Cardiac muscle cell (in vitro differentiated cells and primary cell): Measurements from ENCODE around the gene OR4X1. TPM values are rescaled to one million over a fixed set of nuclear protein-coding genes. Genes with fewer than 3 reads are reported as not detected.

ENCODE experiments used
- DNase-seq, 2 donors: peaks; one replicate each; pipeline versions ENCODE4 v3.0.0 to v3.0.0-alpha.2; 2010 to 2017; ENCODE audit warnings: low read depth in 1 of 2, low spot score in 1 of 2
- H3K27ac ChIP-seq: fragments of 200-600 bp; sonication (generic); 2 replicates; pipeline ENCODE4 v1.5.1; 2016
- H3K27me3 ChIP-seq: fragments of 200-600 bp; sonication (generic); 2 replicates; pipeline ENCODE4 v1.6.0; 2016; ENCODE audit warnings: control low read depth
- H3K36me3 ChIP-seq: fragments of 200-600 bp; sonication (generic); 2 replicates; pipeline ENCODE4 v1.5.1; 2016; ENCODE audit warnings: control low read depth
- H3K4me1 ChIP-seq: fragments of 200-600 bp; sonication (generic); 2 replicates; pipeline ENCODE4 v1.8.1; 2017; ENCODE audit warnings: low read depth, mild to moderate bottlenecking, mixed run types
- H3K4me3 ChIP-seq: fragments of 200-600 bp; sonication (generic); 2 replicates; pipeline ENCODE4 v1.5.1; 2016; ENCODE audit warnings: mild to moderate bottlenecking
- H3K9me3 ChIP-seq: fragments of 200-600 bp; sonication (generic); 2 replicates; pipeline ENCODE4 v1.5.1; 2017; ENCODE audit warnings: low read depth, mild to moderate bottlenecking, control low read depth
- polyA plus RNA-seq: library from polyadenylated mRNA; unstranded; fragments of >200 nt; fragmentation: Nextera tagmentation; extraction: Ambion mirVana; gene quantifications from 2 replicates; pipeline ENCODE4 v1.2.1, GENCODE V29; 2016
- total RNA-seq: library from RNA; depleted of rRNA; stranded (reverse); fragments of >200 nt; gene quantifications from 2 replicates; pipeline ENCODE4 v1.2.3, GENCODE V29; 2016
- TF ChIP-seq, protein P1 (sequence below): IDR thresholded peaks from 2 replicates; pipeline ENCODE4 v1.5.1; 2012; ENCODE audit warnings: low read depth, mild to moderate bottlenecking, low read length

OR4X1 gene
- total and polyA plus RNA-seq, 2 experiments from 2014 or later: not detected

DNA sequence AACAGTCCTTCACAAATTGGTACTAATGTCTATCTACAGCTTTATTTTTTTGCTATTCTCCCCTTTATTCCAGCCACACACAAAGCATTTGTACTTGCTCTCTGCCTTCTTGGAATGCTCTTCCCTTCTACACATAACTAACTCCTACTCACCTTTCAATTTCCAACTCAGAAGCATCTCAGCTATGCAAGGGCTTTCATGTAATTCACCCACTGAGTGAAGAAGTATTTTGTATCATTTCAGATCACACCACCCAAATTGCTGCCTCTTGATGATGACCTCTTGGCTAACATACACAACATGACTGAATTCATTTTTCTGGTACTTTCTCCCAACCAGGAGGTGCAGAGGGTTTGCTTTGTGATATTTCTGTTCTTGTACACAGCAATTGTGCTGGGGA lies 18.9 kb upstream of the OR4X1 start, which contains the start of gene OR4X2:
Gene OR4X2, plus strand, starts transcription at position 301 of the 400 bp plus-strand sequence. Its CDS starts 0 bp downstream, at position 301.
- Histone ChIP-seq H3K27me3 (no peaks in the 10 kb centered on the region), H3K36me3 (no peaks in the 10 kb centered on the region), H3K9me3 (no peaks in the 10 kb centered on the region), H3K4me3 (no peak within 1 kb of the TSS), H3K4me1 (no peaks in the 10 kb centered on the region), H3K27ac (no peak within 1 kb of the TSS)
- no peak for DNase-seq
- TF ChIP-seq, protein P1, sequence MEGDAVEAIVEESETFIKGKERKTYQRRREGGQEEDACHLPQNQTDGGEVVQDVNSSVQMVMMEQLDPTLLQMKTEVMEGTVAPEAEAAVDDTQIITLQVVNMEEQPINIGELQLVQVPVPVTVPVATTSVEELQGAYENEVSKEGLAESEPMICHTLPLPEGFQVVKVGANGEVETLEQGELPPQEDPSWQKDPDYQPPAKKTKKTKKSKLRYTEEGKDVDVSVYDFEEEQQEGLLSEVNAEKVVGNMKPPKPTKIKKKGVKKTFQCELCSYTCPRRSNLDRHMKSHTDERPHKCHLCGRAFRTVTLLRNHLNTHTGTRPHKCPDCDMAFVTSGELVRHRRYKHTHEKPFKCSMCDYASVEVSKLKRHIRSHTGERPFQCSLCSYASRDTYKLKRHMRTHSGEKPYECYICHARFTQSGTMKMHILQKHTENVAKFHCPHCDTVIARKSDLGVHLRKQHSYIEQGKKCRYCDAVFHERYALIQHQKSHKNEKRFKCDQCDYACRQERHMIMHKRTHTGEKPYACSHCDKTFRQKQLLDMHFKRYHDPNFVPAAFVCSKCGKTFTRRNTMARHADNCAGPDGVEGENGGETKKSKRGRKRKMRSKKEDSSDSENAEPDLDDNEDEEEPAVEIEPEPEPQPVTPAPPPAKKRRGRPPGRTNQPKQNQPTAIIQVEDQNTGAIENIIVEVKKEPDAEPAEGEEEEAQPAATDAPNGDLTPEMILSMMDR: no peak

DNA sequence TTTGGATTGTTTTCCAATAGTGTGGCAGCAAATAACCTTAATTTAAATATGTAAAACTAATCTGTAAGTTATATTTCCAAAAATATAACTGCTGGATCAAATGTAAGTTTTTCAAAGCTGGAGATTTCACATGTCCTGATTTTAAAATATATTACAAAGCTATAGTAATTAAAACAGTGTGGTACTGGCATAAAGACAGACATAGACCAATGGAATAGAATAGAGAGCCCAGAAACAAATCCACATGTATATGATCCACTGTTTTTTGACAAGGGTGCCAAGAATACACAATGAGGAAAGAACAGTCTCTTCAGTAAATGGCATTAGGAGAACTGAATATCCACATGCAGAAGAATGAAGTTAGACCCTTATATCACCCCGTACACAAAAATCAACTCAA lies 14.8 kb upstream of the OR4X1 start:
- TF ChIP-seq, protein P1: no peak
- Histone ChIP-seq H3K36me3 (no peaks in the 10 kb centered on the region), H3K4me1 (no peaks in the 10 kb centered on the region), H3K9me3 (peaks cover 2% of the 10 kb centered on the region), H3K27ac (no peak overlapping the region), H3K27me3 (no peaks in the 10 kb centered on the region), H3K4me3 (no peak overlapping the region)
- DNase-seq: no peak

DNA sequence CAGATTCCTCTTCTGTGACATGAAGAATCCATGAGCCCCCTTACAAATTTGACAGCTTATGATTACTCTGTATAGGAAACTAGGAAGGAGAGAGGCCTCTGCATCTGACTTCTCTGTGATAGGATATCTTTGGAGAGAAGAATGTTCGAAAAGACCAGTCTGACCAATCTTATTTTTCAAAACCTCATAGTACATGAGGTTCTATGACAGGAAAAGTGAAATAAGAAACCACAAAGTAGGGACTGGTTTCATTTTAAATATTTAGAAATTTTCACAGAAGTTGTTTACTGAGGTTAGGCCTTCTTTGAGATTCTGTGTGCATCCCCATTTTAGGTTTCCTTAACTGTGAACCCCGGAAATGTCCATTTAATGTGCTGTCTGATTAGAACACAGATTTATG lies 2.1 kb upstream of the OR4X1 start:
- H3K9me3 ChIP-seq: peaks cover 3% of the 10 kb centered on the region

DNA sequence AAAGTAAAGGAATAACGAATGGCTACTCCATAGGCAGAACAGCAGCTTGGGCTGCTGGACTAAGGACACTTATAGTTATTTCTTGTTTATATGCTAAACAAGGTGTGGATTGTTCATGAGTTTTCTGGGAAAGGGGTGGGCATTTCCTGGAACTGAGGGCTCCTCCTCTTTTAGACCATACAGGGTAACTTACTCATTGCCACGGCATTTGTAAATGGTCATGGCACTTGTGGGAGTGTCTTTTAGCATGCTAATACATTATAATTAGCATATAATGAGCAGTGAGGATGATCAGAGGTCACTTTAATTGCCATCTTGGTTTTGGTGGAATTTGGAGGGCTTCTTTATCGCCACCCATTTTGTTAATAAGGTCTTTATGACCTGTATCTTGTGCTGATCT lies 7.0 kb downstream of the OR4X1 start:
- Histone ChIP-seq H3K36me3 (no peaks in the 10 kb centered on the region), H3K27me3 (no peaks in the 10 kb centered on the region), H3K4me1 (no peaks in the 10 kb centered on the region), H3K4me3 (no peak overlapping the region), H3K27ac (no peak overlapping the region), H3K9me3 (no peaks in the 10 kb centered on the region)
- no peak for DNase-seq
- TF ChIP-seq, protein P1: no peak

More for the DNA sequence above, 2.1 kb upstream of the OR4X1 start:
- no peaks in the 10 kb centered on the region for H3K4me1 ChIP-seq
- no peak for DNase-seq
- H3K27ac ChIP-seq: no peak overlapping the region
- TF ChIP-seq, protein P1: no peak
- no peaks in the 10 kb centered on the region for H3K36me3 ChIP-seq
- H3K27me3 ChIP-seq: no peaks in the 10 kb centered on the region
- no peak overlapping the region for H3K4me3 ChIP-seq

DNA sequence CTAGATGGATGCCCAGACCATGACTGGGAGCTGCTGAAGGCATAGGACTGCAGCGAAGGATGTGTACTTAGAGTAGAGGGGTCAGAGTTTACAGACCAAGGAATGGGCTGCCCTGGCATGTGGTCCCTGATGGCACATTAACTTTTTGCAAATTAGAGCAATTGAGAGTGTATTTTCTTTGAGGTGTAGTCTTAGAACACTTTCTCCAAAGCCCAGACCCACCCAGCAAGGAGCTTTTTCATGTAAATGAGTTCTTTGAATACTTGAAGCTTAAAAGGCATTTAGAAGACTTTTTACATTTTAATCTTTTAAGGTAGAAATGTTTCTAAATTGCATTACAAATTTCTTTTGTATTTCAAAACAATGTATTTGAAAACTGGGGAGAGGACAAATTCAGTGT lies 8.9 kb downstream of the OR4X1 start:
- no peak overlapping the region for H3K4me3 ChIP-seq
- TF ChIP-seq, protein P1: no peak
- H3K27ac ChIP-seq: no peak overlapping the region
- no peaks in the 10 kb centered on the region for H3K27me3 ChIP-seq
- DNase-seq: no peak
- no peaks in the 10 kb centered on the region for H3K9me3 ChIP-seq
- no peaks in the 10 kb centered on the region for H3K36me3 ChIP-seq
- H3K4me1 ChIP-seq: no peaks in the 10 kb centered on the region

DNA sequence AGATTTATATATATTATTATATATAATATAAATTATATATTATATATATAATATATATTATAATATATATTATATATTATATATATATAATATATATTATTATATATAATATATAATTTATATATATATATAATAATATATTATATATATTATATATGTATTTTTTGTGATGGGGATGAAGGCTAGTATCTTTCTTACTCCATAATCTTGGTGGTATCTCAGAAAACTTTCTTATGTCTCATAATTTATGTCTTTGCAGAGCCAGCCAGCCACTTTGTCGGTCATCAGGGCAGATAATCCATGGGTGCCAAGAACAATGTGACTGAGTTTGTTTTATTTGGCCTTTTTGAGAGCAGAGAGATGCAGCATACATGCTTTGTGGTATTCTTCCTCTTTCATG lies 42.3 kb downstream of the OR4X1 start, which contains the start of gene OR4S1:
Gene OR4S1, plus strand, starts transcription at position 301 of the 400 bp plus-strand sequence. Its CDS starts 0 bp downstream, at position 301.
- H3K27ac ChIP-seq: no peak within 1 kb of the TSS
- TF ChIP-seq, protein P1: no peak
- H3K9me3 ChIP-seq: no peaks in the 10 kb centered on the region
- H3K36me3 ChIP-seq: no peaks in the 10 kb centered on the region
- no peak for DNase-seq
- H3K4me1 ChIP-seq: no peaks in the 10 kb centered on the region
- no peak within 1 kb of the TSS for H3K4me3 ChIP-seq
- no peaks in the 10 kb centered on the region for H3K27me3 ChIP-seq
